Memory B cell (primary cell): ENCODE results near the gene SULT1A2.
"Not testable (repeated sequence)": the region's sequence is repeated elsewhere in the genome, so short reads cannot be mapped to it uniquely, and the experiment has no call there.

Experiments used
- ATAC-seq: fragments of 150-1000 bp; cut with Tn5 transposase; 2 replicates; pipeline ENCODE4 v1.10.0; 2021; ENCODE audit warnings: low read depth, mild to moderate bottlenecking, moderate library complexity
- DNase-seq, 2 donors: peaks; one replicate each; pipeline ENCODE4 v3.0.0; 2022; ENCODE audit warnings: low spot score in 2 of 2
- H3K27ac Mint-ChIP-seq: one replicate; pipeline ENCODE4 v1.8.0; 2022; ENCODE audit warnings: mild to moderate bottlenecking, moderate library complexity, mixed read lengths
- H3K27me3 Mint-ChIP-seq: one replicate; pipeline ENCODE4 v1.8.0; 2022; ENCODE audit warnings: mixed read lengths
- H3K36me3 Mint-ChIP-seq: one replicate; pipeline ENCODE4 v1.8.0; 2022; ENCODE audit warnings: mild to moderate bottlenecking, mixed read lengths
- H3K4me1 Mint-ChIP-seq: one replicate; pipeline ENCODE4 v1.8.0; 2022; ENCODE audit warnings: mixed read lengths
- H3K4me3 Mint-ChIP-seq: one replicate; pipeline ENCODE4 v1.8.0; 2022; ENCODE audit warnings: mild to moderate bottlenecking, moderate library complexity, mixed read lengths
- H3K9me3 Mint-ChIP-seq: one replicate; pipeline ENCODE4 v1.8.0; 2022; ENCODE audit warnings: mixed read lengths

SULT1A2 gene

GRCh38 chr16:28566233-28566925 is 30.5 kb downstream of the SULT1A2 start:
- Mint-ChIP-seq H3K4me1 (peaks cover 11% of the 10 kb centered on the region), H3K36me3 (peaks cover 18% of the 10 kb centered on the region)
- H3K27me3 Mint-ChIP-seq, H3K4me3 Mint-ChIP-seq, DNase-seq, H3K27ac Mint-ChIP-seq, H3K9me3 Mint-ChIP-seq, ATAC-seq: not testable (repeated sequence)

GRCh38 chr16:28563218-28563617 is 33.6 kb downstream of the SULT1A2 start:
- peaks cover 6% of the 10 kb centered on the region for H3K9me3 Mint-ChIP-seq
- no peak overlapping the region for H3K4me3 Mint-ChIP-seq
- no peaks in the 10 kb centered on the region for H3K27me3 Mint-ChIP-seq
- DNase-seq (no peak), ATAC-seq (no peak)
- H3K4me1 Mint-ChIP-seq = peaks cover 11% of the 10 kb centered on the region
- H3K27ac Mint-ChIP-seq = no peak overlapping the region
- H3K36me3 Mint-ChIP-seq = peaks cover 21% of the 10 kb centered on the region

GRCh38 chr16:28562199-28562598 is 34.7 kb downstream of the SULT1A2 start:
- Mint-ChIP-seq H3K36me3 (peaks cover 19% of the 10 kb centered on the region), H3K9me3 (peaks cover 3% of the 10 kb centered on the region), H3K4me3 (no peak overlapping the region), H3K27me3 (no peaks in the 10 kb centered on the region), H3K27ac (no peak overlapping the region), H3K4me1 (peaks cover 11% of the 10 kb centered on the region)
- DNase-seq (no peak), ATAC-seq (no peak)

GRCh38 chr16:28561557-28562187 is 35.2 kb downstream of the SULT1A2 start:
- ATAC-seq = no peak

GRCh38 chr16:28558456-28558855 is 38.4 kb downstream of the SULT1A2 start:
- no peak overlapping the region for H3K4me3 Mint-ChIP-seq
- no peak overlapping the region for H3K27ac Mint-ChIP-seq

More at GRCh38 chr16:28561557-28562187, 35.2 kb downstream of the SULT1A2 start:
- Mint-ChIP-seq H3K27me3 (no peaks in the 10 kb centered on the region), H3K36me3 (peaks cover 19% of the 10 kb centered on the region), H3K4me3 (no peak overlapping the region), H3K4me1 (peaks cover 12% of the 10 kb centered on the region), H3K9me3 (peaks cover 3% of the 10 kb centered on the region), H3K27ac (no peak overlapping the region)
- no peak for DNase-seq

GRCh38 chr16:28556914-28557320 is 39.9 kb downstream of the SULT1A2 start:
- ATAC-seq (no peak), DNase-seq (no peak)
- Mint-ChIP-seq H3K9me3 (no peaks in the 10 kb centered on the region), H3K4me3 (no peak overlapping the region), H3K27me3 (no peaks in the 10 kb centered on the region), H3K27ac (no peak overlapping the region), H3K4me1 (peaks cover 16% of the 10 kb centered on the region), H3K36me3 (peaks cover 9% of the 10 kb centered on the region)

More at GRCh38 chr16:28558456-28558855, 38.4 kb downstream of the SULT1A2 start:
- Mint-ChIP-seq H3K27me3 (no peaks in the 10 kb centered on the region), H3K9me3 (no peaks in the 10 kb centered on the region), H3K36me3 (peaks cover 9% of the 10 kb centered on the region), H3K4me1 (peaks cover 19% of the 10 kb centered on the region)
- ATAC-seq = no peak
- DNase-seq = no peak

GRCh38 chr16:28555561-28555960 is 41.3 kb downstream of the SULT1A2 start:
- H3K36me3 Mint-ChIP-seq = peaks cover 9% of the 10 kb centered on the region
- H3K27me3 Mint-ChIP-seq = no peaks in the 10 kb centered on the region
- H3K27ac Mint-ChIP-seq = no peak overlapping the region
- H3K9me3 Mint-ChIP-seq = no peaks in the 10 kb centered on the region
- H3K4me3 Mint-ChIP-seq = no peak overlapping the region
- no peak for ATAC-seq
- no peak for DNase-seq
- peaks cover 16% of the 10 kb centered on the region for H3K4me1 Mint-ChIP-seq

GRCh38 chr16:28554634-28555423 is 42.0 kb downstream of the SULT1A2 start:
- H3K4me3 Mint-ChIP-seq = peak overlapping the region; percentile 92
- ATAC-seq (no peak), DNase-seq (no peak)
- H3K27ac Mint-ChIP-seq = peak overlapping the region; percentile 80
- H3K36me3 Mint-ChIP-seq = peaks cover 9% of the 10 kb centered on the region
- H3K27me3 Mint-ChIP-seq = no peaks in the 10 kb centered on the region
- H3K9me3 Mint-ChIP-seq = no peaks in the 10 kb centered on the region
- peaks cover 16% of the 10 kb centered on the region for H3K4me1 Mint-ChIP-seq

GRCh38 chr16:28553776-28554633 is 42.8 kb downstream of the SULT1A2 start, which contains the start of gene SGF29:
Gene SGF29, plus strand, starts transcription at chr16:28553920. Its CDS starts 27,150 bp downstream, at chr16:28581070.
- peaks cover 9% of the 10 kb centered on the region for H3K36me3 Mint-ChIP-seq
- peaks cover 3% of the 10 kb centered on the region for H3K27me3 Mint-ChIP-seq
- peak within 1 kb of the TSS; percentile 94 for H3K27ac Mint-ChIP-seq
- DNase-seq (peak; percentile 91 to 95), ATAC-seq (peak; percentile 87)
- peak within 1 kb of the TSS; percentile 92 for H3K4me3 Mint-ChIP-seq
- peaks cover 19% of the 10 kb centered on the region for H3K4me1 Mint-ChIP-seq
- H3K9me3 Mint-ChIP-seq = no peaks in the 10 kb centered on the region

GRCh38 chr16:28549301-28549899 is 47.5 kb downstream of the SULT1A2 start:
- Mint-ChIP-seq H3K9me3 (no peaks in the 10 kb centered on the region), H3K36me3 (no peaks in the 10 kb centered on the region), H3K4me1 (peaks cover 6% of the 10 kb centered on the region), H3K27ac (no peak overlapping the region), H3K27me3 (peaks cover 6% of the 10 kb centered on the region), H3K4me3 (no peak overlapping the region)
- ATAC-seq (no peak), DNase-seq (no peak)

- H3K4me1 Mint-ChIP-seq = peaks cover 3% of the 10 kb centered on the region
- no peaks in the 10 kb centered on the region for H3K9me3 Mint-ChIP-seq
- no peak overlapping the region for H3K4me3 Mint-ChIP-seq
- no peaks in the 10 kb centered on the region for H3K36me3 Mint-ChIP-seq
- no peak overlapping the region for H3K27ac Mint-ChIP-seq
- no peak for DNase-seq
- ATAC-seq = no peak
- peaks cover 6% of the 10 kb centered on the region for H3K27me3 Mint-ChIP-seq
Observed at GRCh38 chr16:28548306-28548802, 48.5 kb downstream of the SULT1A2 start.

GRCh38 chr16:28546626-28547025 is 50.2 kb downstream of the SULT1A2 start:
- Mint-ChIP-seq H3K4me3 (no peak overlapping the region), H3K27me3 (peaks cover 8% of the 10 kb centered on the region), H3K4me1 (peaks cover 6% of the 10 kb centered on the region), H3K36me3 (no peaks in the 10 kb centered on the region), H3K27ac (no peak overlapping the region), H3K9me3 (no peaks in the 10 kb centered on the region)
- no peak for DNase-seq
- ATAC-seq = no peak

- not testable (repeated sequence) for ATAC-seq, H3K27me3 Mint-ChIP-seq, H3K4me3 Mint-ChIP-seq, H3K4me1 Mint-ChIP-seq, H3K27ac Mint-ChIP-seq, DNase-seq, H3K36me3 Mint-ChIP-seq, H3K9me3 Mint-ChIP-seq
Observed at GRCh38 chr16:28545964-28546363, 50.9 kb downstream of the SULT1A2 start.
